HEK293T (cell line): ENCODE data around the gene CXCL11.

Source experiments
- FOXA1 ChIP-seq: fragments of 450-650 bp; IDR thresholded peaks from 2 replicates; pipeline ENCODE4 v1.6.1; 2016; ENCODE audit warnings: mild to moderate bottlenecking
- L3MBTL2 ChIP-seq: fragments of 450-650 bp; conservative IDR thresholded peaks from 2 replicates; pipeline ENCODE4 v1.6.1; 2016; ENCODE audit warnings: mild to moderate bottlenecking
- SP1 ChIP-seq: fragments of 450-650 bp; IDR thresholded peaks from 2 replicates; pipeline ENCODE4 v1.6.1; 2017
- TARDBP ChIP-seq: fragments of 450-650 bp; IDR thresholded peaks from 2 replicates; pipeline ENCODE4 v1.6.1; 2016

DNA sequence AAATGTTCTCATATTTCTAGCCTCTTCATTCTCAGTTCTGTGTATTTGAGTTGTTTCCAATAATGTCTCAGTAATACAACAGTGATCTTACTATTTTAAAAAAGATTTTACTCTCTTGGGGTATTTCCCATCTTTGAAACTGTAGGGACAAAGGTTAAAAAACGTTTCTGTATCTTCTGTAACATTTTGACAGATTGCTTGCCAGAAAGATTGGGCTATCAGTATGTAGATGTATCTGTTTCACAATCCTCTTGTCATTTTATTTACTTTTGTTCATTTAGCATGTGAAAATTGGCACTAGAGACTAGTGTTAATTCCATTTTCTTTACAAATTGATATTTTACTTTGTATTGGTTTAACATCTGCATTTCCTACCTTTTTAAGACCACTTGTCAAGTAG lies 22.3 kb downstream of the CXCL11 start:
- TF ChIP-seq SP1 (no peak), FOXA1 (no peak), TARDBP (no peak), L3MBTL2 (no peak)
